ENCODE results near the gene HSF4.
"Not testable (repeated sequence)": the region's sequence is repeated elsewhere in the genome, so short reads cannot be mapped to it uniquely, and the experiment has no call there.

HSF4 gene

GRCh38 chr16:67164599-67165061 is at the start of gene HSF4:
TSS of gene HSF4 (plus strand) at chr16:67164745. CDS start at chr16:67164812, 67 bp downstream.
- no peak for DNase-seq (ENCODE audit: low spot score)

- DNase-seq (ENCODE audit: low spot score) = no peak
Observed at GRCh38 chr16:67114793-67115192, 49.8 kb upstream of the HSF4 start.

- no peak for DNase-seq (ENCODE audit: low spot score)
Observed at GRCh38 chr16:67115639-67116038, 48.9 kb upstream of the HSF4 start.

- DNase-seq (ENCODE audit: low spot score) = no peak
Observed at GRCh38 chr16:67116388-67117311, 47.9 kb upstream of the HSF4 start.

- no peak for DNase-seq (ENCODE audit: low spot score)
Observed at GRCh38 chr16:67117716-67118115, 46.8 kb upstream of the HSF4 start.

GRCh38 chr16:67120025-67120424 is 44.5 kb upstream of the HSF4 start:
- DNase-seq (ENCODE audit: low spot score) = no peak

- not testable (repeated sequence) for DNase-seq (ENCODE audit: low spot score)
Observed at GRCh38 chr16:67122799-67123198, 41.7 kb upstream of the HSF4 start.

- DNase-seq (ENCODE audit: low spot score) = no peak
Observed at GRCh38 chr16:67128417-67128816, 36.1 kb upstream of the HSF4 start.

- no peak for DNase-seq (ENCODE audit: low spot score)
Observed at GRCh38 chr16:67128887-67129286, 35.7 kb upstream of the HSF4 start.

GRCh38 chr16:67129422-67129821 is 35.1 kb upstream of the HSF4 start:
- no peak for DNase-seq (ENCODE audit: low spot score)

GRCh38 chr16:67137605-67138004 is 26.9 kb upstream of the HSF4 start:
- no peak for DNase-seq (ENCODE audit: low spot score)

GRCh38 chr16:67141391-67141790 is 23.2 kb upstream of the HSF4 start:
- DNase-seq (ENCODE audit: low spot score) = no peak

- no peak for DNase-seq (ENCODE audit: low spot score)
Observed at GRCh38 chr16:67142342-67142741, 22.2 kb upstream of the HSF4 start.

- no peak for DNase-seq (ENCODE audit: low spot score)
Observed at GRCh38 chr16:67144943-67145342, 19.6 kb upstream of the HSF4 start.

GRCh38 chr16:67145746-67146145 is 18.8 kb upstream of the HSF4 start:
- no peak for DNase-seq (ENCODE audit: low spot score)

GRCh38 chr16:67146523-67147357 is 17.8 kb upstream of the HSF4 start:
- no peak for DNase-seq (ENCODE audit: low spot score)

GRCh38 chr16:67147437-67148140 is 17.0 kb upstream of the HSF4 start:
- DNase-seq (ENCODE audit: low spot score) = no peak

- DNase-seq (ENCODE audit: low spot score) = no peak
Observed at GRCh38 chr16:67148221-67148620, 16.3 kb upstream of the HSF4 start.

- DNase-seq (ENCODE audit: low spot score) = no peak
Observed at GRCh38 chr16:67148656-67149275, 15.8 kb upstream of the HSF4 start.

- DNase-seq (ENCODE audit: low spot score) = no peak
Observed at GRCh38 chr16:67149276-67150046, 15.1 kb upstream of the HSF4 start.

All from activated CD4-positive, alpha-beta T cell treated with anti-CD3 and anti-CD28 coated beads, Interleukin-2, Interleukin-4, amounts not matched to agents 100 ng/mL and 50 ng/mL, durations not matched to agents 16 hours and 8 hours (primary cell).